Ovary (tissue), 3 donors: ENCODE measurements around the gene AP3S2.

ENCODE experiments used
- EP300 ChIP-seq: sonication (generic); formaldehyde crosslinking; IDR thresholded peaks from one replicate; pipeline ENCODE4 v1.6.1; 2017; ENCODE audit warnings: antibody characterized with exemption
- POLR2A ChIP-seq: fragments of 450-650 bp; IDR thresholded peaks from one replicate; pipeline ENCODE4 v1.6.1; 2017; ENCODE audit warnings: antibody characterized with exemption, mild to moderate bottlenecking, moderate library complexity
- TF ChIP-seq, protein P1 (sequence below), 3 donors: fragments of 450-650 bp in 2 of 3; fragments of 200-600 bp in 1 of 3; IDR thresholded peaks; one replicate each; pipeline versions ENCODE4 v1.5.1 to v1.8.0; 2016 to 2022; ENCODE audit warnings: antibody characterized with exemption in 3 of 3, mild to moderate bottlenecking in 1 of 3
- donor health status: DM: no; HTN: no; CAD: no.

DNA sequence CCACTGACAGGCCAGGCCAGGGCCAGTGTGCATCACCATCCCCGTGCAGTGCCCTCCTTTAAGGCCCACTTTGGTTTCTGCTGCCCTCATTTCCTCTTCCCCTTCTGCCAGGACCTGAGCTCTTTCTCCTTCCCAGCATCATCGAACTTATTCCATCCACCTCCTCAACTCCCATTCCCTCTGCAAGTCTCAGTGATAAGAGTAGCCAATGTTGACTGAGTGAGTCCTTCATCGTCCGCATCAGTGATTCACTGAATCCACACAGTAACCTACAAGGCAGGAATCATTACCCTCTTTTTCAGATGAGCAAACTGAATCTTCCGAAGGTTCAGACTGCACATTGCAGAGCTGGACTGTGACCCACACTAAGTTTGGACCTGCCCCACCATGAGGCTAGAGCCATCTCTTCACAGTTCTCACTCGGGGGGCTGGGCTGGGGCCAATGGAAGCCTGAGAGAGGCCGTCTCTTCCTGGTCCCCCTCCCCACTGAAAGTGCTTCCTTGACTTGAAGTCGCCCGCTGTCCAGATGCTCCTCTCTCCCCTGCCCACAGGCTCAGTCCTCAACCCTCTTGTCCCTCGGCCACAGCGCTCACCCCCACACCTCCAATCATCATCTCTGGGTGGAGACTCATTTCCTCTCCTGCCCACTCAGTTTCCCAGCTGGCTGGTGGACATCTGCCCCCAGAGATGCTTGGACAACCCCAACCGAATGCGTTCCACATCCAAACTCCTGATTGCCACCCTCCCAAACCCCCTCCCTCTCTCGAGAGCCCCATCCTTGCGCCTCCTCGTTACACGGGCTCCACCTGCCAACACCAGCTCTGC, 64.0 kb downstream of the AP3S2 start:
- TF ChIP-seq, protein P1, sequence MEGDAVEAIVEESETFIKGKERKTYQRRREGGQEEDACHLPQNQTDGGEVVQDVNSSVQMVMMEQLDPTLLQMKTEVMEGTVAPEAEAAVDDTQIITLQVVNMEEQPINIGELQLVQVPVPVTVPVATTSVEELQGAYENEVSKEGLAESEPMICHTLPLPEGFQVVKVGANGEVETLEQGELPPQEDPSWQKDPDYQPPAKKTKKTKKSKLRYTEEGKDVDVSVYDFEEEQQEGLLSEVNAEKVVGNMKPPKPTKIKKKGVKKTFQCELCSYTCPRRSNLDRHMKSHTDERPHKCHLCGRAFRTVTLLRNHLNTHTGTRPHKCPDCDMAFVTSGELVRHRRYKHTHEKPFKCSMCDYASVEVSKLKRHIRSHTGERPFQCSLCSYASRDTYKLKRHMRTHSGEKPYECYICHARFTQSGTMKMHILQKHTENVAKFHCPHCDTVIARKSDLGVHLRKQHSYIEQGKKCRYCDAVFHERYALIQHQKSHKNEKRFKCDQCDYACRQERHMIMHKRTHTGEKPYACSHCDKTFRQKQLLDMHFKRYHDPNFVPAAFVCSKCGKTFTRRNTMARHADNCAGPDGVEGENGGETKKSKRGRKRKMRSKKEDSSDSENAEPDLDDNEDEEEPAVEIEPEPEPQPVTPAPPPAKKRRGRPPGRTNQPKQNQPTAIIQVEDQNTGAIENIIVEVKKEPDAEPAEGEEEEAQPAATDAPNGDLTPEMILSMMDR (IDR thresholded peaks at IDR 0.05), result no peak
- TF ChIP-seq POLR2A (no peak), EP300 (no peak)
